Fibroblast of the aortic adventitia (primary cell): Measurements from ENCODE around the gene ATP10A. TPM values are rescaled to one million over a fixed set of nuclear protein-coding genes. Genes with fewer than 3 reads are reported as not detected.
"Not testable (repeated sequence)": the region's sequence is repeated elsewhere in the genome, so short reads cannot be mapped to it uniquely, and the experiment has no call there.

ENCODE experiments used
- DNase-seq: peaks from one replicate; pipeline ENCODE4 v3.0.0-alpha.2; 2010; ENCODE audit warnings: low read depth
- H3K4me3 ChIP-seq: 2 replicates; pipeline ENCODE4 v1.5.1; 2011; ENCODE audit warnings: low read depth, mild to moderate bottlenecking, control low read depth, low read length, moderate library complexity
- CTCF ChIP-seq: IDR thresholded peaks from 2 replicates; pipeline ENCODE4 v1.5.1; 2011; ENCODE audit warnings: mild to moderate bottlenecking, low read length, control low read depth, inconsistent platforms; ENCODE audit not compliant: insufficient read depth
- total RNA-seq: library from RNA; depleted of rRNA; stranded (reverse); fragments of >200 nt; gene quantifications from 2 replicates; pipeline ENCODE4 v1.2.3, GENCODE V29; 2012; ENCODE audit warnings: low replicate concordance

ATP10A gene
- total RNA-seq, 1 donor, result 4.4 TPM

- TF ChIP-seq CTCF, result no peak
These were observed 88.3 kb downstream of the ATP10A start for GRCh38 chr15:25774871-25775270.

GRCh38 chr15:25773248-25773647 lies 89.9 kb downstream of the ATP10A start:
- no peak overlapping the region for H3K4me3 ChIP-seq
- no peak for TF ChIP-seq CTCF
- no peak for DNase-seq

More at GRCh38 chr15:25774871-25775270, 88.3 kb downstream of the ATP10A start:
- no peak overlapping the region for H3K4me3 ChIP-seq
- DNase-seq, result no peak

GRCh38 chr15:25772500-25772899 lies 90.6 kb downstream of the ATP10A start:
- no peak for DNase-seq
- no peak for TF ChIP-seq CTCF
- H3K4me3 ChIP-seq, result no peak overlapping the region

GRCh38 chr15:25771736-25772135 lies 91.4 kb downstream of the ATP10A start:
- not testable (repeated sequence) for H3K4me3 ChIP-seq, DNase-seq

- peak; percentile 25 for DNase-seq
- TF ChIP-seq CTCF, result peak; percentile 22
- H3K4me3 ChIP-seq, result no peak overlapping the region
These were observed 91.8 kb downstream of the ATP10A start for GRCh38 chr15:25771338-25771706.

- no peak overlapping the region for H3K4me3 ChIP-seq
- no peak for TF ChIP-seq CTCF
- DNase-seq, result no peak
These were observed 92.3 kb downstream of the ATP10A start for GRCh38 chr15:25770618-25771337.

GRCh38 chr15:25770031-25770430 lies 93.1 kb downstream of the ATP10A start:
- no peak for DNase-seq
- no peak for TF ChIP-seq CTCF
- H3K4me3 ChIP-seq, result no peak overlapping the region
